Fibroblast of lung (primary cell): Measurements from ENCODE around the gene EFCAB7.

Experiments
- EZH2 ChIP-seq: IDR thresholded peaks from 2 replicates; pipeline ENCODE4 v1.5.1; 2012; ENCODE audit warnings: low read length, control low read depth, mild to moderate bottlenecking; ENCODE audit errors: missing control alignments
- TF ChIP-seq, protein P1 (sequence below), 2 donors: IDR thresholded peaks in 1 of 2; conservative IDR thresholded peaks in 1 of 2; 1 replicate in 1 of 2; 2 replicates in 1 of 2; pipeline ENCODE4 v1.5.1; 2011 to 2012; ENCODE audit warnings: low read length in 2 of 2, control low read depth in 1 of 2, inconsistent platforms in 1 of 2, low read depth in 1 of 2, mild to moderate bottlenecking in 1 of 2

DNA sequence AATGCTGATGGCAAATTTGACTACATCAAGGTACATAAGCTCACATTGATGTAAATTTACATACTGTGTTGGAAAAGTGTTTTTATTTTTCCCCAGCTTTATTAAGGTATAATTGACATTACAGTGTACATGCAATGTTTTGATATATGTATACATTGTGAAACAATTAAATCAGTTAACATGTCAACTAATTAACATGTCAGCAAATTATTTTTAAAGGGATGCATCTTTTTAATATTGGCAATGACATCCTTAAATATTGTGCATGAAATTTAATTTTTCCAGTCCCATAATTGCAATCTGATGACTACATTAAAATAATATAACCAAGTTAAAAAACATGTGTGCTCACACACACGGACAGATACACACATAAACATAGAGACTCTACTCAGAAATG is 9.4 kb downstream of the EFCAB7 start:
- TF ChIP-seq, protein P1, sequence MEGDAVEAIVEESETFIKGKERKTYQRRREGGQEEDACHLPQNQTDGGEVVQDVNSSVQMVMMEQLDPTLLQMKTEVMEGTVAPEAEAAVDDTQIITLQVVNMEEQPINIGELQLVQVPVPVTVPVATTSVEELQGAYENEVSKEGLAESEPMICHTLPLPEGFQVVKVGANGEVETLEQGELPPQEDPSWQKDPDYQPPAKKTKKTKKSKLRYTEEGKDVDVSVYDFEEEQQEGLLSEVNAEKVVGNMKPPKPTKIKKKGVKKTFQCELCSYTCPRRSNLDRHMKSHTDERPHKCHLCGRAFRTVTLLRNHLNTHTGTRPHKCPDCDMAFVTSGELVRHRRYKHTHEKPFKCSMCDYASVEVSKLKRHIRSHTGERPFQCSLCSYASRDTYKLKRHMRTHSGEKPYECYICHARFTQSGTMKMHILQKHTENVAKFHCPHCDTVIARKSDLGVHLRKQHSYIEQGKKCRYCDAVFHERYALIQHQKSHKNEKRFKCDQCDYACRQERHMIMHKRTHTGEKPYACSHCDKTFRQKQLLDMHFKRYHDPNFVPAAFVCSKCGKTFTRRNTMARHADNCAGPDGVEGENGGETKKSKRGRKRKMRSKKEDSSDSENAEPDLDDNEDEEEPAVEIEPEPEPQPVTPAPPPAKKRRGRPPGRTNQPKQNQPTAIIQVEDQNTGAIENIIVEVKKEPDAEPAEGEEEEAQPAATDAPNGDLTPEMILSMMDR (conservative IDR thresholded peaks at IDR 0.05 in 1 of 2, IDR thresholded peaks at IDR 0.05 in 1 of 2; ENCODE audit: low read depth in 1 of 2, low read length in 2 of 2), result no peak
- no peak for TF ChIP-seq EZH2
